WI38 (cell line): ENCODE results near the gene CLSTN1.
"Not testable (repeated sequence)": the region's sequence is repeated elsewhere in the genome, so short reads cannot be mapped to it uniquely, and the experiment has no call there.

Experiments
- H3K4me3 ChIP-seq: 2 replicates; pipeline ENCODE4 v1.5.1; 2011; ENCODE audit warnings: low read depth, mild to moderate bottlenecking, control low read depth, low read length
- CTCF ChIP-seq: IDR thresholded peaks from 2 replicates; pipeline ENCODE4 v1.5.1; 2012; ENCODE audit warnings: low read depth, mild to moderate bottlenecking, control low read depth, low read length

Gene CLSTN1

GRCh38 chr1:9793291-9793690, 30.5 kb downstream of the CLSTN1 start:
- no peak overlapping the region for H3K4me3 ChIP-seq
- no peak for TF ChIP-seq CTCF

GRCh38 chr1:9792156-9793042, 31.4 kb downstream of the CLSTN1 start:
- no peak for TF ChIP-seq CTCF
- H3K4me3 ChIP-seq: no peak overlapping the region

- not testable (repeated sequence) for H3K4me3 ChIP-seq
Observed at GRCh38 chr1:9789700-9790099, 34.1 kb downstream of the CLSTN1 start.

GRCh38 chr1:9787702-9788101, 36.1 kb downstream of the CLSTN1 start:
- TF ChIP-seq CTCF: no peak

GRCh38 chr1:9785406-9785805, 38.4 kb downstream of the CLSTN1 start:
- no peak for TF ChIP-seq CTCF
- H3K4me3 ChIP-seq: no peak overlapping the region

More at GRCh38 chr1:9787702-9788101, 36.1 kb downstream of the CLSTN1 start:
- H3K4me3 ChIP-seq: no peak overlapping the region

- peak; percentile 54 for TF ChIP-seq CTCF
- H3K4me3 ChIP-seq: no peak overlapping the region
Observed at GRCh38 chr1:9784508-9785133, 39.1 kb downstream of the CLSTN1 start.

- TF ChIP-seq CTCF: no peak
- no peak overlapping the region for H3K4me3 ChIP-seq
Observed at GRCh38 chr1:9782897-9783296, 40.9 kb downstream of the CLSTN1 start.
